GM12892 (cell line): ENCODE data around the gene S100Z.

Source experiments
- POLR2AphosphoS5 ChIP-seq: IDR thresholded peaks from 2 replicates; pipeline ENCODE4 v1.6.1; 2011; ENCODE audit warnings: low read depth, low read length, control low read depth
- TAF1 ChIP-seq: IDR thresholded peaks from 2 replicates; pipeline ENCODE4 v1.6.1; 2011; ENCODE audit warnings: low read depth, mild to moderate bottlenecking, control low read depth, low read length, borderline replicate concordance

DNA sequence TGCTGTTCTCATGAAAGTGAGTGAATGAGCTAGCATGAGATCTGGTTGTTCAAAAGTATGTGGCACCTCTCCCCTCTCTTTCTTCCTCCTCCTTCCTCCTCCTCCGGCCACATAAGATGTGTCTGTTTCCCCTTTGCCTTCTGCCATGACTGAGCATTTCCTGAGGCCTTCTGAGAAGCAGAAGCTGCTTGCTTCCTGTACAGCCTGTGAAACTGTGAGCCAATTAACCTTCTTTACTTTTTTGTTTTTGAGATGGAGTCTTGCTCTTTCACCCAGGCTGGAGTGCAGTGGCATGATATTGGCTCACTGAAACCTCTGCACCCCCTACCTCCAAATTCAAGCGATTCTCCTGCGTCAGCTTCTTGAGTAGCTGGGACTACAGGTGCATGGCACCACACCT is 6.1 kb downstream of the S100Z start:
- TF ChIP-seq POLR2AphosphoS5 (no peak), TAF1 (no peak)
